Epithelial cell of esophagus (primary cell): Measurements from ENCODE around the gene NFRKB.

ENCODE experiments used
- DNase-seq: peaks from one replicate; pipeline ENCODE4 v3.0.0; 2010; ENCODE audit warnings: low read depth
- H3K4me3 ChIP-seq: 2 replicates; pipeline ENCODE4 v1.5.1; 2011; ENCODE audit warnings: mild to moderate bottlenecking, low read length, control low read depth
- CTCF ChIP-seq: IDR thresholded peaks from 2 replicates; pipeline ENCODE4 v1.5.1; 2011; ENCODE audit warnings: low read depth, mild to moderate bottlenecking, low read length, control low read depth, inconsistent platforms; ENCODE audit not compliant: insufficient read depth; ENCODE audit errors: missing control alignments

Gene NFRKB

GRCh38 chr11:129935723-129936122 is 40.3 kb upstream of the NFRKB start:
- no peak for TF ChIP-seq CTCF
- DNase-seq, result no peak
- H3K4me3 ChIP-seq, result no peak overlapping the region

- no peak for DNase-seq
- no peak overlapping the region for H3K4me3 ChIP-seq
- no peak for TF ChIP-seq CTCF
Observed at GRCh38 chr11:129933891-129934290, 38.5 kb upstream of the NFRKB start.

GRCh38 chr11:129933262-129933661 is 37.9 kb upstream of the NFRKB start:
- no peak for TF ChIP-seq CTCF
- DNase-seq, result no peak
- no peak overlapping the region for H3K4me3 ChIP-seq

- no peak for TF ChIP-seq CTCF
- H3K4me3 ChIP-seq, result no peak overlapping the region
- peak; percentile 34 for DNase-seq
Observed at GRCh38 chr11:129932381-129933067, 37.1 kb upstream of the NFRKB start.

- no peak for TF ChIP-seq CTCF
- no peak overlapping the region for H3K4me3 ChIP-seq
- no peak for DNase-seq
Observed at GRCh38 chr11:129930743-129931142, 35.4 kb upstream of the NFRKB start.

- TF ChIP-seq CTCF, result no peak
- no peak overlapping the region for H3K4me3 ChIP-seq
- DNase-seq, result peak; percentile 63
Observed at GRCh38 chr11:129930296-129930695, 34.9 kb upstream of the NFRKB start.

GRCh38 chr11:129929721-129930120 is 34.3 kb upstream of the NFRKB start:
- H3K4me3 ChIP-seq, result no peak overlapping the region
- DNase-seq, result no peak
- TF ChIP-seq CTCF, result no peak
